B cell (primary cell): ENCODE results near the gene IRF9. TPM values are rescaled to one million over a fixed set of nuclear protein-coding genes. Genes with fewer than 3 reads are reported as not detected.

Source experiments
- ATAC-seq: fragments of 200-7000 bp; cut with Tn5 transposase; one replicate; pipeline ENCODE4 v1.10.0; 2021; ENCODE audit warnings: low read depth, mild to moderate bottlenecking, moderate number of reproducible peaks, moderate library complexity
- CTCF ChIA-PET: fragments of 350-600 bp; sonication (Branson Sonifier 250); formaldehyde crosslinking; loops from one replicate; lab custom pipeline; 2021; ENCODE audit warnings: antibody characterized with exemption, inconsistent platforms; lab: Charles Lee
- POLR2A ChIA-PET: fragments of 350-600 bp; sonication (Branson Sonifier 250); formaldehyde crosslinking; loops from one replicate; lab custom pipeline; 2021; ENCODE audit warnings: antibody characterized with exemption; lab: Charles Lee
- DNase-seq: peaks from one replicate; pipeline ENCODE4 v3.0.0; 2013
- H2AFZ ChIP-seq: 2 replicates; pipeline ENCODE4 v1.6.1; 2012; ENCODE audit warnings: mild to moderate bottlenecking, low read depth, low read length; ENCODE audit not compliant: insufficient read depth, poor library complexity, severe bottlenecking
- H3K27ac ChIP-seq, 2 donors: 1 replicate in 1 of 2; 2 replicates in 1 of 2; pipeline ENCODE4 v1.5.1; 2012 to 2013; ENCODE audit warnings: low read length in 2 of 2, mild to moderate bottlenecking in 2 of 2, moderate library complexity in 1 of 2
- H3K27me3 ChIP-seq, 4 experiments: fragments of 200-600 bp in 1 of 4; sonication (generic) in 1 of 4; replicated peaks in 1 of 4; 1 replicate in 2 of 4; 2 replicates in 2 of 4; pipeline versions ENCODE4 v1.6.1 to v1.7.0; 2013 to 2016; ENCODE audit warnings: low read length in 3 of 4, mild to moderate bottlenecking in 2 of 4, mixed read lengths in 1 of 4, moderate library complexity in 1 of 4; ENCODE audit not compliant: insufficient read depth in 4 of 4, control insufficient read depth in 3 of 4; ENCODE audit errors: control extremely low read depth in 1 of 4
- H3K36me3 ChIP-seq, 2 experiments: replicated peaks in 1 of 2; 1 replicate in 1 of 2; 2 replicates in 1 of 2; pipeline versions ENCODE4 v1.6.1 to v1.7.1; 2013; ENCODE audit warnings: low read length in 1 of 2; ENCODE audit not compliant: insufficient read depth in 2 of 2, control insufficient read depth in 1 of 2; ENCODE audit errors: control extremely low read depth in 1 of 2, extremely low read depth in 1 of 2
- H3K4me1 ChIP-seq, 2 donors: fragments of 200-600 bp in 1 of 2; sonication (generic) in 1 of 2; 1 replicate in 1 of 2; 2 replicates in 1 of 2; pipeline versions ENCODE4 v1.5.1 to v1.6.1; 2013 to 2017; ENCODE audit warnings: low read length in 2 of 2; ENCODE audit not compliant: control insufficient read depth in 2 of 2, insufficient read depth in 2 of 2
- H3K4me2 ChIP-seq: replicated peaks from 2 replicates; pipeline ENCODE3; 2012; ENCODE audit warnings: mild to moderate bottlenecking, low read depth, low read length; ENCODE audit not compliant: poor library complexity, severe bottlenecking
- H3K4me3 ChIP-seq, 5 experiments: fragments of 200-600 bp in 1 of 5; sonication (generic) in 1 of 5; 1 replicate in 3 of 5; 2 replicates in 2 of 5; pipeline versions ENCODE4 v1.5.1 to v1.7.0; 2011 to 2016; ENCODE audit warnings: low read length in 4 of 5, mild to moderate bottlenecking in 4 of 5, low read depth in 2 of 5, control low read depth in 1 of 5, moderate library complexity in 1 of 5; ENCODE audit not compliant: insufficient read depth in 1 of 5; ENCODE audit errors: control extremely low read depth in 1 of 5, extremely low read depth in 1 of 5
- H3K79me2 ChIP-seq: fragments of 200-600 bp; sonication (generic); one replicate; pipeline ENCODE4 v1.6.0; 2016; ENCODE audit warnings: low read length; ENCODE audit not compliant: control insufficient read depth, insufficient read depth
- H3K9ac ChIP-seq: fragments of 200-600 bp; sonication (generic); 2 replicates; pipeline ENCODE4 v1.6.1; 2017; ENCODE audit warnings: mild to moderate bottlenecking, low read length, moderate library complexity
- H3K9me3 ChIP-seq, 3 donors: one replicate each; pipeline versions ENCODE4 v1.6.1 to v1.7.1; 2013; ENCODE audit warnings: low read length in 2 of 3; ENCODE audit not compliant: control insufficient read depth in 2 of 3, insufficient read depth in 1 of 3; ENCODE audit errors: control extremely low read depth in 1 of 3
- H4K20me1 ChIP-seq: 2 replicates; pipeline ENCODE4 v1.6.0; 2012; ENCODE audit warnings: mild to moderate bottlenecking, low read length; ENCODE audit not compliant: insufficient read depth, control insufficient read depth, poor library complexity, severe bottlenecking
- H3K27ac Mint-ChIP-seq: one replicate; pipeline ENCODE4 v1.8.0; 2021; ENCODE audit warnings: mixed read lengths
- H3K27me3 Mint-ChIP-seq: one replicate; pipeline ENCODE4 v1.8.0; 2021; ENCODE audit warnings: mixed read lengths
- H3K4me1 Mint-ChIP-seq: one replicate; pipeline ENCODE4 v1.8.0; 2021; ENCODE audit warnings: mixed read lengths
- H3K4me3 Mint-ChIP-seq: one replicate; pipeline ENCODE4 v1.8.0; 2021; ENCODE audit warnings: mixed read lengths
- H3K9me3 Mint-ChIP-seq: one replicate; pipeline ENCODE4 v1.8.0; 2022; ENCODE audit warnings: mixed read lengths; ENCODE audit not compliant: insufficient read depth
- EZH2 ChIP-seq: IDR thresholded peaks from 2 replicates; pipeline ENCODE4 v1.6.1; 2012; ENCODE audit warnings: borderline replicate concordance, low read depth, mild to moderate bottlenecking, moderate library complexity, low read length; ENCODE audit not compliant: insufficient read depth, poor library complexity, severe bottlenecking
- WGBS: methylation state at CpG from one replicate; pipeline ENCODE4 v1.1.5; 2013; ENCODE audit warnings: missing lambda C conversion rate; ENCODE audit not compliant: insufficient coverage; 5-methylcytosine and 5-hydroxymethylcytosine counted together
- intact Hi-C: fragments of 100-400 bp; cut with micrococcal nuclease; formaldehyde crosslinking; loops from one replicate; pipeline ENCODE4 v1.10.0; 2022
- polyA plus RNA-seq: library from polyadenylated mRNA; depleted of rRNA; stranded (reverse); fragments of >200 nt; gene quantifications from 2 replicates; pipeline ENCODE4 v1.2.3, GENCODE V29; 2012
- total RNA-seq, 2 donors: library from RNA; stranded (reverse); fragments of 120-200 nt in 1 of 2; gene quantifications; 1 replicate in 1 of 2; 2 replicates in 1 of 2; pipeline versions ENCODE4 v1.2.3 to v1.2.4, GENCODE V29; 2013 to 2022
- TF ChIP-seq, protein P1 (sequence below): fragments of 200-600 bp; IDR thresholded peaks from one replicate; pipeline ENCODE4 v1.8.0; 2022; ENCODE audit warnings: antibody characterized with exemption, mild to moderate bottlenecking

IRF9 gene
- total and polyA plus RNA-seq, 2 donors (not counting 1 experiment from before 2014, with no cell fraction given): 191 to 269 TPM

DNA sequence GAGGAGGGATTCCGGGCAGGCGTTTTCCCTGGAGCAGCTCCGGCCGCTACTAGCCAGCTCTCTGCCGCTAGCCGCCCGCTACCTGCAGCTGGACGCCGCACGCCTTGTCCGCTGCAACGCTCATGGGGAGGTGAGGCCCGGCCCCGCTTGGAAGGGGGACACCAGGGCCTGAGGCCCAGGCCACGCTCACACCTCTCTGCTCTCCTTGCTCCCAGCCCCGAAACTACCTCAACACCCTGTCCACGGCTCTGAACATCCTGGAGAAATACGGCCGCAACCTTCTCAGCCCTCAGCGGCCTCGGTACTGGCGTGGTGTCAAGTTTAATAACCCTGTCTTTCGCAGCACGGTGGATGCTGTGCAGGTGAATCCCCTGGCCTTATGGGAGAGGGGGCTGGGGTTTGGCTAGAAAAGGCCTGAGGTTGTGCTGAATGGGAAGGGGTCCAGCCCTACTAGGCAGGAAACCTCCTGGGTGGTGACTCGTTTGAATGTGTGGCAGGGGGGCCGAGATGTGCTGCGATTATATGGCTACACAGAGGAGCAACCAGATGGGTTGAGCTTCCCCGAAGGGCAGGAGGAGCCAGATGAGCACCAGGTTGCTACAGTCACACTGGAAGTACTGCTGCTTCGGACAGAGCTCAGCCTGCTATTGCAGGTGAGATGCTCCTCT, 13.2 kb upstream of the IRF9 start:
- intact Hi-C loops: loop anchor here (1.0 to 10.0 kb wide), 11 partner anchors 13 to 1053 kb away; partner anchors contain the start of genes ACIN1, C14orf119, CHMP4A and DCAF11
- Mint-ChIP-seq H3K27ac (peak overlapping the region; percentile 77), H3K27me3 (no peaks in the 10 kb centered on the region), H3K4me3 (peak overlapping the region; percentile 95), H3K4me1 (peaks cover 47% of the 10 kb centered on the region), H3K9me3 (no peaks in the 10 kb centered on the region)
- TF ChIP-seq, protein P1, sequence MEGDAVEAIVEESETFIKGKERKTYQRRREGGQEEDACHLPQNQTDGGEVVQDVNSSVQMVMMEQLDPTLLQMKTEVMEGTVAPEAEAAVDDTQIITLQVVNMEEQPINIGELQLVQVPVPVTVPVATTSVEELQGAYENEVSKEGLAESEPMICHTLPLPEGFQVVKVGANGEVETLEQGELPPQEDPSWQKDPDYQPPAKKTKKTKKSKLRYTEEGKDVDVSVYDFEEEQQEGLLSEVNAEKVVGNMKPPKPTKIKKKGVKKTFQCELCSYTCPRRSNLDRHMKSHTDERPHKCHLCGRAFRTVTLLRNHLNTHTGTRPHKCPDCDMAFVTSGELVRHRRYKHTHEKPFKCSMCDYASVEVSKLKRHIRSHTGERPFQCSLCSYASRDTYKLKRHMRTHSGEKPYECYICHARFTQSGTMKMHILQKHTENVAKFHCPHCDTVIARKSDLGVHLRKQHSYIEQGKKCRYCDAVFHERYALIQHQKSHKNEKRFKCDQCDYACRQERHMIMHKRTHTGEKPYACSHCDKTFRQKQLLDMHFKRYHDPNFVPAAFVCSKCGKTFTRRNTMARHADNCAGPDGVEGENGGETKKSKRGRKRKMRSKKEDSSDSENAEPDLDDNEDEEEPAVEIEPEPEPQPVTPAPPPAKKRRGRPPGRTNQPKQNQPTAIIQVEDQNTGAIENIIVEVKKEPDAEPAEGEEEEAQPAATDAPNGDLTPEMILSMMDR: no peak
- TF ChIP-seq EZH2: no peak
- Histone ChIP-seq H3K79me2 (peaks cover 84% of the 10 kb centered on the region), H2AFZ (peak overlapping the region; percentile 83), H3K4me1 (peaks cover 20 to 33% of the 10 kb centered on the region in 2 donors), H3K27ac (peak overlapping the region in 1 of 2 donors; percentile 70), H4K20me1 (peaks cover 45% of the 10 kb centered on the region), H3K4me3 (peak overlapping the region; percentile 42 to 95 (median 92)), H3K9me3 (no peaks in the 10 kb centered on the region), H3K9ac (peak overlapping the region; percentile 83), H3K27me3 (no peaks in the 10 kb centered on the region), H3K36me3 (peaks cover 2 to 62% of the 10 kb centered on the region in 2 experiments), H3K4me2 (peak overlapping the region; percentile 90)
- WGBS: 12% methylated on average over 27 of the region's 29 CpGs
- ATAC-seq: no peak
- no peak for DNase-seq
- ChIA-PET CTCF (interaction anchor here (1.1 to 6.2 kb wide), 8 partner anchors 13 to 163 kb away, joined by 3 to 62 read pairs (median 5); partner anchors contain the start of genes IRF9 and MDP1), POLR2A (interaction anchor here (1.4 to 4.1 kb wide), 4 partner anchors 11 to 94 kb away, joined by 5 to 43 read pairs (median 24); partner anchors contain the start of genes DCAF11, NRL, PSME1 and TINF2)
